ENCODE results near the gene ZDHHC20.

The ZDHHC20 gene

GRCh38 chr13:21354721-21355120 is 104.4 kb downstream of the ZDHHC20 start:
- no peak overlapping the region for H3K27ac ChIP-seq
- TF ChIP-seq CTCF (IDR thresholded peaks at IDR 0.05) (no peak), ZFX (IDR thresholded peaks at IDR 0.05; ENCODE audit: borderline replicate concordance) (no peak)

GRCh38 chr13:21348488-21349120 is 110.5 kb downstream of the ZDHHC20 start:
- TF ChIP-seq ZFX (IDR thresholded peaks at IDR 0.05; ENCODE audit: borderline replicate concordance) = no peak
- TF ChIP-seq CTCF (IDR thresholded peaks at IDR 0.05) = no peak
- H3K27ac ChIP-seq = no peak overlapping the region

- no peak overlapping the region for H3K27ac ChIP-seq
- TF ChIP-seq CTCF (IDR thresholded peaks at IDR 0.05) (no peak), ZFX (IDR thresholded peaks at IDR 0.05; ENCODE audit: borderline replicate concordance) (no peak)
These were observed 111.3 kb downstream of the ZDHHC20 start for GRCh38 chr13:21347753-21348318.

GRCh38 chr13:21344662-21345176 is 114.4 kb downstream of the ZDHHC20 start:
- H3K27ac ChIP-seq = no peak overlapping the region
- TF ChIP-seq CTCF (IDR thresholded peaks at IDR 0.05) (no peak), ZFX (IDR thresholded peaks at IDR 0.05; ENCODE audit: borderline replicate concordance) (no peak)

GRCh38 chr13:21343659-21344058 is 115.4 kb downstream of the ZDHHC20 start:
- H3K27ac ChIP-seq = no peak overlapping the region
- TF ChIP-seq CTCF (IDR thresholded peaks at IDR 0.05) = no peak

GRCh38 chr13:21342699-21343442 is 116.2 kb downstream of the ZDHHC20 start:
- TF ChIP-seq ZFX (IDR thresholded peaks at IDR 0.05; ENCODE audit: borderline replicate concordance) (no peak), CTCF (IDR thresholded peaks at IDR 0.05) (no peak)
- no peak overlapping the region for H3K27ac ChIP-seq

All from 22Rv1 (cell line).